ENCODE data around the gene WIF1.

Gene WIF1

GRCh38 chr12:65119063-65119462 is 2.0 kb downstream of the WIF1 start:
- no peak for DNase-seq
- Histone ChIP-seq H3K27me3 (replicated peaks) (peaks cover 58% of the 10 kb centered on the region), H3K36me3 (replicated peaks) (no peaks in the 10 kb centered on the region), H3K4me3 (ENCODE audit: low read depth, low read length) (no peak overlapping the region), H3K27ac (no peak overlapping the region)
- in situ Hi-C loops (cut with HindIII; ENCODE audit: low pct_ligation_motif_present, low sequenced_read_pairs): no loop called here
- no peak for TF ChIP-seq CTCF (IDR thresholded peaks at IDR 0.05; ENCODE audit: low read depth, low read length, missing control alignments)

- H3K27me3 ChIP-seq (replicated peaks): peaks cover 39% of the 10 kb centered on the region
- in situ Hi-C loops (cut with HindIII; ENCODE audit: low pct_ligation_motif_present, low sequenced_read_pairs): no loop called here
- TF ChIP-seq CTCF (IDR thresholded peaks at IDR 0.05; ENCODE audit: low read depth, low read length, missing control alignments): no peak
- no peak overlapping the region for H3K27ac ChIP-seq
- no peaks in the 10 kb centered on the region for H3K36me3 ChIP-seq (replicated peaks)
- DNase-seq: no peak
- no peak overlapping the region for H3K4me3 ChIP-seq (ENCODE audit: low read depth, low read length)
Observed at GRCh38 chr12:65113621-65114035, 7.5 kb downstream of the WIF1 start.

DNA sequence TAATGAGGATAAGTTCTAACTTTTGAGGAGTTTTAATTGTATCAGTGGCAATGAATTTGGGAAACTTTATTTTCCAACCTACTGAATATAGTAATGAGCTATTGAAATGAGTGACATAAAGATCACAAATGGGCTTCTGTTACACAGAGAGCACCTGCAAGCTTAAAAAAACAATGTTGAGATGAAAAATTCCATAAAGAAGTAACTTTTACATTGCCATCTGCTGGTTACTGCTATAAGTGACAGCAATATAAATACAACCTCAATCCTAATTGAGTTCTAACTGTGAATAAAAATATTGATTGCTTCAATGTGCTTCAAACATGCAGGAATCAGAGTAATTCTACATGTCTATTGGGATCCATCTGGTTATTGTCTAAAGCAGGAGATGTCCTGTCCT is 14.2 kb downstream of the WIF1 start:
- H3K27me3 ChIP-seq (replicated peaks): peaks cover 8% of the 10 kb centered on the region
- TF ChIP-seq CTCF (IDR thresholded peaks at IDR 0.05; ENCODE audit: low read depth, low read length, missing control alignments): peak; percentile 29
- H3K36me3 ChIP-seq (replicated peaks): no peaks in the 10 kb centered on the region
- DNase-seq: no peak
- H3K4me3 ChIP-seq (ENCODE audit: low read depth, low read length): no peak overlapping the region
- H3K27ac ChIP-seq: no peak overlapping the region
- in situ Hi-C loops (cut with HindIII; ENCODE audit: low pct_ligation_motif_present, low sequenced_read_pairs): no loop called here

DNA sequence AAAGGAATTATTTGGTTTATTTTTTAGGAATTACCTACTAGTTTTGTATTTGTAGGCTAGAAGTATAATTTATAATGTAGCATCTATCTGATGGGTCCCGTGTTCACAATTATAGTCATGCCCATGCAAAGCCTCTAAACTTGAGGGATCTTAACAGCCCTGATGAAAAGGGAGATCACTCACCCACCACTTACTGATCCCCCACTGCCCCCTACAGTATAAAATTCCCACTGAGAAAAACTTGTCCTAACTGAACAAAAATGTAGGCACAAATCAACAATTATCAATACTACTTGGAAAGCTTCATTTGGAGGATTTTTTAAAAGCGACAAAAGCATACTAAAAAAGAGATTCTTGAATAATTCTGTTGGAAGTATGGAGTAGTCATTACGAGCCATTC is 21.0 kb downstream of the WIF1 start:
- in situ Hi-C loops (cut with HindIII; ENCODE audit: low pct_ligation_motif_present, low sequenced_read_pairs): no loop called here
- no peaks in the 10 kb centered on the region for H3K36me3 ChIP-seq (replicated peaks)
- no peak overlapping the region for H3K27ac ChIP-seq
- peaks cover 12% of the 10 kb centered on the region for H3K27me3 ChIP-seq (replicated peaks)
- TF ChIP-seq CTCF (IDR thresholded peaks at IDR 0.05; ENCODE audit: low read depth, low read length, missing control alignments): peak; percentile 46
- DNase-seq: no peak
- H3K4me3 ChIP-seq (ENCODE audit: low read depth, low read length): no peak overlapping the region

DNA sequence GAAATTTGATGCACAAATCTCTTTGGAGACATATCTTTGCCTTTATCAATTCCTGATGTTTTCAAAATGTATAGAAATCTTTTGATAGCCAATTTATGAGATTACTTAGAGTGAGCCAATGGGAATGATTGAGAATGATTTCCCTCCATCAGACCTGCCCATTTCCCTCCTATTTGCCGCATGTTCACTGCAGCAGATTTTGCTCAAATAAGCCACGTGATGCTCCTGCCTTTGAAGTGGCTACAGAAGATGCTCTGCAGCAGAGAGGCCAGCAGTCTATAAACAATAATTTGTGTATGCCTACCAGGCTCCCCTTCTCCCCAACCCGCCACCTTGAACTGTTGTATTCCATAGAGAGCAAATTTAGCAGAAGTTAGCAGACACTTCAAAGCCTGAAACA is 21.9 kb downstream of the WIF1 start:
- H3K36me3 ChIP-seq (replicated peaks): no peaks in the 10 kb centered on the region
- in situ Hi-C loops (cut with HindIII; ENCODE audit: low pct_ligation_motif_present, low sequenced_read_pairs): no loop called here
- H3K27ac ChIP-seq: no peak overlapping the region
- TF ChIP-seq CTCF (IDR thresholded peaks at IDR 0.05; ENCODE audit: low read depth, low read length, missing control alignments): no peak
- H3K4me3 ChIP-seq (ENCODE audit: low read depth, low read length): no peak overlapping the region
- peaks cover 16% of the 10 kb centered on the region for H3K27me3 ChIP-seq (replicated peaks)
- DNase-seq: no peak

DNA sequence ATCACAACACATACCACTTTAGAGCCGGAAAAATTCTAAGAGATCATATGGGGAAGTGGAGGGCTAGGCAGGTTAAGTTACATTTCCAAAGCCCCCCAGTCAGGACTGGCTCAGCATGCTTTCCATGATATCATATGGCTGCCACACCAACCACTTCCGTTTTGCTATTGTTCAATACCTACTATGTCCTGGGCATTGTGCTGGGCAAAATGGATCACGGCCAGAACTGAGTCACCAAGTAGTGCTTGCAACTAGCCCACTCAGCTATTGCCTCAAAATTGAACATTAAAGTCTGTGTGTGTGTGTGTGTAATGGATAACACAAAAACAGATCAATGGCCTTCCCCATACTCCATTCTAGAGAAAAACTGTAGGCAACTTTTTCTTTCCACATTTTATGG is 22.7 kb downstream of the WIF1 start:
- in situ Hi-C loops (cut with HindIII; ENCODE audit: low pct_ligation_motif_present, low sequenced_read_pairs): no loop called here
- no peak overlapping the region for H3K27ac ChIP-seq
- no peak overlapping the region for H3K4me3 ChIP-seq (ENCODE audit: low read depth, low read length)
- DNase-seq: no peak
- peaks cover 18% of the 10 kb centered on the region for H3K27me3 ChIP-seq (replicated peaks)
- TF ChIP-seq CTCF (IDR thresholded peaks at IDR 0.05; ENCODE audit: low read depth, low read length, missing control alignments): no peak
- H3K36me3 ChIP-seq (replicated peaks): no peaks in the 10 kb centered on the region

All from brain microvascular endothelial cell (primary cell).